MM.1S (cell line): Measurements from ENCODE around the gene PDF.

ENCODE experiments used
- DNase-seq: peaks from one replicate; pipeline ENCODE4 v3.0.0-alpha.2; 2015
- H2AFZ ChIP-seq: fragments of 300-600 bp; sonication (generic); 2 replicates; pipeline ENCODE4 v1.6.0; 2016; ENCODE audit warnings: antibody characterized with exemption, low read length
- H3F3A ChIP-seq: fragments of 300-600 bp; sonication (generic); 2 replicates; pipeline ENCODE4 v1.6.1; 2016; ENCODE audit warnings: mild to moderate bottlenecking, antibody characterized with exemption, low read length, moderate library complexity, mixed read lengths; ENCODE audit not compliant: insufficient read depth
- H3K27ac ChIP-seq: fragments of 300-600 bp; sonication (generic); 2 replicates; pipeline ENCODE4 v1.5.1; 2016; ENCODE audit warnings: mild to moderate bottlenecking, low read length
- H3K27me3 ChIP-seq: fragments of 300-600 bp; sonication (generic); replicated peaks from 2 replicates; pipeline ENCODE4 v1.6.0; 2016; ENCODE audit warnings: low read length; ENCODE audit not compliant: insufficient read depth
- H3K36me3 ChIP-seq: fragments of 300-600 bp; sonication (generic); replicated peaks from 2 replicates; pipeline ENCODE4 v1.6.1; 2016; ENCODE audit warnings: mild to moderate bottlenecking, low read length, mixed read lengths; ENCODE audit not compliant: insufficient read depth
- H3K4me1 ChIP-seq: fragments of 300-600 bp; sonication (generic); 2 replicates; pipeline ENCODE4 v1.6.1; 2016; ENCODE audit warnings: low read length, mixed read lengths
- H3K4me2 ChIP-seq: fragments of 300-600 bp; sonication (generic); 2 replicates; pipeline ENCODE4 v1.6.0; 2016; ENCODE audit warnings: low read depth, low read length
- H3K4me3 ChIP-seq: fragments of 300-600 bp; sonication (generic); 2 replicates; pipeline ENCODE4 v1.5.1; 2016; ENCODE audit warnings: low read length, mixed read lengths
- H3K79me2 ChIP-seq: fragments of 300-600 bp; sonication (generic); 2 replicates; pipeline ENCODE4 v1.6.1; 2016; ENCODE audit warnings: mixed run types, low read length, mixed read lengths
- H3K9ac ChIP-seq: fragments of 300-600 bp; sonication (generic); 2 replicates; pipeline ENCODE4 v1.6.1; 2016; ENCODE audit warnings: low read length, mixed read lengths
- H3K9me2 ChIP-seq: fragments of 300-600 bp; sonication (generic); replicated peaks from 2 replicates; pipeline ENCODE4 v1.6.1; 2016; ENCODE audit warnings: mild to moderate bottlenecking, low read length, mixed read lengths; ENCODE audit not compliant: insufficient read depth
- H3K9me3 ChIP-seq: fragments of 300-600 bp; sonication (generic); replicated peaks from 2 replicates; pipeline ENCODE4 v1.6.1; 2016; ENCODE audit warnings: mild to moderate bottlenecking, low read length, mixed read lengths; ENCODE audit not compliant: insufficient read depth
- H4K20me1 ChIP-seq: fragments of 300-600 bp; sonication (generic); 2 replicates; pipeline ENCODE4 v1.6.1; 2016; ENCODE audit warnings: mild to moderate bottlenecking, low read length, moderate library complexity, mixed read lengths; ENCODE audit not compliant: insufficient read depth
- CTCF ChIP-seq: fragments of 300-600 bp; sonication (generic); IDR thresholded peaks from 2 replicates; pipeline ENCODE4 v1.5.1; 2016; ENCODE audit warnings: antibody characterized with exemption, low read length, mixed read lengths
- EZH2 ChIP-seq: fragments of 300-600 bp; sonication (generic); optimal IDR thresholded peaks from 2 replicates; pipeline ENCODE3; 2017; ENCODE audit warnings: low read depth, mild to moderate bottlenecking, antibody characterized with exemption, low read length, mixed read lengths
- EZH2phosphoT487 ChIP-seq: fragments of 300-600 bp; sonication (generic); IDR thresholded peaks from 2 replicates; pipeline ENCODE4 v1.6.1; 2018; ENCODE audit warnings: antibody characterized with exemption, low read length

Gene PDF

DNA sequence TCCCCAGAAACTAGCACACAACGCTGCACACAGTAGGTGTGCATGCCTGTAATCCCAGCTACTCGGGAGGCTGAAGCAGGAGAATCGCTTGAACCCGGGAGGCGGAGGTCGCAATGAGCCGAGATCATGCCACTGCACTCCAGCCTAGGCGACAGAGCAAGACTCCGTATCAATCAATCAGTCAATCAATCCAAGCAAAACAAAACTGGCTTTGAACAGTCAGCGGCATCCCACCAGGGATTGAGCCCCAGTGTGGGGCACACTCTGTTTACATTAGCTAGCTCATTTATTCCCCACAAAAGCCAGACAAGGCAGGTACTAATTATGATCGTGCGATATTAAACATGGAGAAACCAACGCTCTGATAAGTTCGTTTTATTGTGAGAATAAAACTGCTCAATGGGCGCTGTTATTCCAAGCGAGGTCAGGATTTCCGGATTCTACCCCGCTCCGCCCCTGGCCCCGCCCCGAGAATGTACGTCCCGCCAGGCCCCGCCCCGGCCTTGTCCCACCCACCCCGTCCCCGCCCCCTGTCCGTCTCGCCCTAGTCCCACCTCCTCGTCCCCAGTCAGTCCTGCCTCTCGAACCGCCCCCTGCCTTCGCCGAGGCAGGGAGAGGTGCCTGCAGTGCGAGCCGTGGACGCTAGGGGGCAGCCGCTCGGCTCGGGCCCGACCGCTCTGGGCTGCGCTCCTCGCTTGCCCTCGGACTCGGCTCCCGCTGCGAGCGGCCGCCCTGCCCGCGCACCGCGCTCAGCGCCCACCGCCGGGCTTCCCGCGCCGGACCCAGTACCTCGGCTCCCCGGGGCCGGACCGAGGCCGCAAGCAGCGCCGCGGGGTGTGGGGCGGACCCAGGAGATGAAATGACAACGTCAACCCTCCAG is 19.5 kb downstream of the PDF start, which contains the start of gene VPS4A:
Gene VPS4A (plus strand): TSS at position 698 of the 880 bp plus-strand sequence. CDS start 162 bp downstream, at position 860.
- peak within 1 kb of the TSS; percentile 90 for H2AFZ ChIP-seq
- peaks cover 42% of the 10 kb centered on the region for H3K79me2 ChIP-seq
- peak within 1 kb of the TSS; percentile 86 for H3K9ac ChIP-seq
- H4K20me1 ChIP-seq: 0 out of 2 replicates have a peak, but pooled peaks cover 2% of the 10 kb centered on the region
- no peaks in the 10 kb centered on the region for H3K9me2 ChIP-seq
- no peaks in the 10 kb centered on the region; the same call in 1 of the 2 replicates for H3K36me3 ChIP-seq
- peak within 1 kb of the TSS; percentile 48; the same call in 1 of the 2 replicates for H3K27ac ChIP-seq
- no peaks in the 10 kb centered on the region for H3K27me3 ChIP-seq
- no peaks in the 10 kb centered on the region for H3K9me3 ChIP-seq
- peak; percentile 95 for DNase-seq
- peak within 1 kb of the TSS; percentile 82 for H3K4me2 ChIP-seq
- peaks cover 2% of the 10 kb centered on the region; the same call in 1 of the 2 replicates for H3K4me1 ChIP-seq
- peak within 1 kb of the TSS; percentile 94 for H3K4me3 ChIP-seq
- H3F3A ChIP-seq: peaks cover 8% of the 10 kb centered on the region; the same call in 1 of the 2 replicates
- TF ChIP-seq EZH2 (no peak), EZH2phosphoT487 (no peak), CTCF (peak; percentile 63)

DNA sequence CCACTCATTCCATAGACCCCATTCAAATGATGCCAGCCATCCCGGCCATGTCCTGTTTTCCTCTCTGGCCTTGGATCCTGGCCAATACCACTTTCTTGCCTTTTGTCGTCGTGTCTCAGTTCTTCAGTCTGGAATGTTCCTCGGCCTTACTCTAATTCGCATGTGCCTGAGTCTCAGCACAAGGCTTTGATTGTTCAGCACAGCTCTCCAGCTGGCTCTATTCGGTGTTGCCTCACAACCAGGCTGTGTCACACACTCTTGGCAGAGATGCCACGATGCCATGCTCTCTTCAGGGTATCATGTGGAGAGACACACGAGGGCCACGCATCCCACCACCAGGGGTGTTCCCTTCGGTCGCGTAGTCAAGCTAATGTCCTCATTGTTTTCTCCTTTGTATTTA is 21.1 kb downstream of the PDF start:
- no peak overlapping the region for H3K27ac ChIP-seq
- H3K9me3 ChIP-seq: no peaks in the 10 kb centered on the region
- H3K4me1 ChIP-seq: peaks cover 6% of the 10 kb centered on the region; the same call in 1 of the 2 replicates
- 0 out of 2 replicates have a peak, but pooled peaks cover 2% of the 10 kb centered on the region for H4K20me1 ChIP-seq
- no peak overlapping the region for H3K4me3 ChIP-seq
- H3K36me3 ChIP-seq: no peaks in the 10 kb centered on the region
- TF ChIP-seq EZH2 (no peak), EZH2phosphoT487 (no peak), CTCF (no peak)
- H3K4me2 ChIP-seq: no peak overlapping the region
- no peaks in the 10 kb centered on the region for H3K27me3 ChIP-seq
- DNase-seq: no peak
- no peak overlapping the region for H2AFZ ChIP-seq
- H3K9me2 ChIP-seq: no peaks in the 10 kb centered on the region
- peaks cover 8% of the 10 kb centered on the region; the same call in 1 of the 2 replicates for H3F3A ChIP-seq
- H3K9ac ChIP-seq: no peak overlapping the region
- H3K79me2 ChIP-seq: peaks cover 27% of the 10 kb centered on the region

DNA sequence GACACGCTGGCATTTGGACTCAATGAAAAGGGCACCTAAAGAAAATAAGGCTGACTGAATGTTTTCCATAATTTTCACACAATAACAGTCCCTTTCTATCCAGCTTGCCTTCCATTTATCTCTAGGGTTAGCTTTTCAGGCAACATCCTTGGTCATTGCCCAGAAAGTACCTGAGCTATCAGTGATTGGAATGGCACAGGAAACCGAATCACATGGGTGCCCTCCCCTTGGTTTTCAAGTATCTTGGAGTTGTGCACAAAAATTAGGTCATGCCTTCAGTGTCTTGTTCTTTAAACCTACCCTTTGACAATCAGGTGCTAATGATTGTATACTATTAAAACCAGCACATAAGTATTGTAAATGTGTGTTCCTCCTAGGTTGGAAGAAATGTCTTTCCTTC is 22.5 kb downstream of the PDF start:
- no peak for DNase-seq
- Histone ChIP-seq H3K9me3 (no peaks in the 10 kb centered on the region), H3K4me1 (peaks cover 6% of the 10 kb centered on the region; the same call in 1 of the 2 replicates), H3K9ac (no peak overlapping the region), H3K9me2 (no peaks in the 10 kb centered on the region), H3F3A (peaks cover 8% of the 10 kb centered on the region; the same call in 1 of the 2 replicates), H4K20me1 (no peaks in the 10 kb centered on the region), H3K4me3 (no peak overlapping the region), H3K36me3 (no peaks in the 10 kb centered on the region), H3K79me2 (peaks cover 13% of the 10 kb centered on the region), H2AFZ (no peak overlapping the region), H3K4me2 (no peak overlapping the region), H3K27me3 (no peaks in the 10 kb centered on the region), H3K27ac (no peak overlapping the region)
- no peak for TF ChIP-seq EZH2
- TF ChIP-seq CTCF: no peak
- no peak for TF ChIP-seq EZH2phosphoT487
